Stimulated activated CD8-positive, alpha-beta memory T cell treated with anti-CD3 and anti-CD28 coated beads, Interleukin-15, amount 100 ng/mL, for 24 hours (primary cell): ENCODE data around the gene CPLANE2.
"Not testable (repeated sequence)": the region's sequence is repeated elsewhere in the genome, so short reads cannot be mapped to it uniquely, and the experiment has no call there.

ENCODE experiments used
- DNase-seq: peaks from one replicate; pipeline ENCODE4 v3.0.0-alpha.2; 2020; ENCODE audit warnings: low read depth

The CPLANE2 gene

GRCh38 chr1:16229976-16230740 lies 6.8 kb downstream of the CPLANE2 start:
- no peak for DNase-seq

DNA sequence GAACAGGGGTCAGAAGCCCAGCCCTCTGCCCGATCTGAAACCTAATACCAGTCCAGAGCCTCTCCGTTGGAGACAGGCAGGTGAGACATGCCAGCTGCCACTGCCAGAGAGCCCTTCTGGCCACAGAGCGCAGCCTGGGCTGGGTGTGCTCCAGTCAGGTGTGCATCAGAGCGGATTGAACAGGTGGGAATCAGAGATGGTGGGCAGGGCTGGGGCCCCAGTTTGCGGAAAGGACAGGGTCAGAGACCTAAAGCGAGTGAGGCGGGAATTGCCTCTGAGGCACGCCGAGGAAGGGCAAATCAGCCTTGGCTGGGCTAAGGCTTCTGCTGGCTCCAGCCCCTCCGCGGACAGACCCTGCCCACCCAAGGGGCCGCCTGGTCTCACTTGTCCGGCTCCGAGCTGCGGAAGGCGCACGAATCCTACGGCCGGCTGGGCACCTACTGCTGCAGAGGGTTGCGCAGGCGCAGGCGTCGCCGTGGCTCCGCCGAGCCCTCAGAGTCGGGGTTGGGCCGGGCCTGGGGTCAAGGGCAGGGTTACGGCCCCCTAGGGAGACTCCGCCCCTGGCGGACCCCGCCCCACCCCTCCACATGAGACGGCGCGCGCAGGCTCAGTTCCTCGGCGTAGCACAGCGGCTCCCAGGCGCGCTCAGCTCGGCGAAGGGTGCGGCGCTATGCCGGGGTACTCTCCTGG lies 10.3 kb downstream of the CPLANE2 start:
- DNase-seq = no peak

- no peak for DNase-seq
Measured at GRCh38 chr1:16226129-16226489, 10.9 kb downstream of the CPLANE2 start.

DNA sequence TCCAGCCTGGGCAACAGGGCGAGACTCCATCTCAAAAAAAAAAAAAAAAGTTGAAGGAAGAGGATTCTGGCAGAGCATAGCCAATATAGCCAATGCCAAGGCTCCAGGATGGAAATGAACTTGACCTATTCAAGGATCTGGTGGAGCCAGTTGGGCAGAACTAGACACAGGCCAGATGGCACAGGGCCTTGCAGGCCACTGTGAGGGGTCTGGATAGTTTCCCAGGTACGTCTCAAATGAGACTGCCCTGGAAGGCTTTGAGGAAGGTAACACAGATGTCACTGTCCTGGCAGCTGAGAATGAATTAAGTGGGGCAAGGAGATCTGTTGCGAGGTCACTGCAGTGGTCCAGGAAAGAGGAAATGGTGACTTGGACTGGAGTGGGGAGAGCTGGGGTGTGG lies 12.5 kb downstream of the CPLANE2 start:
- no peak for DNase-seq

GRCh38 chr1:16222716-16223115 lies 14.3 kb downstream of the CPLANE2 start:
- DNase-seq = not testable (repeated sequence)

GRCh38 chr1:16221499-16221898 lies 15.5 kb downstream of the CPLANE2 start:
- no peak for DNase-seq

GRCh38 chr1:16219968-16220500 lies 16.9 kb downstream of the CPLANE2 start:
- no peak for DNase-seq

- no peak for DNase-seq
Measured at GRCh38 chr1:16218674-16219071, 18.3 kb downstream of the CPLANE2 start.

DNA sequence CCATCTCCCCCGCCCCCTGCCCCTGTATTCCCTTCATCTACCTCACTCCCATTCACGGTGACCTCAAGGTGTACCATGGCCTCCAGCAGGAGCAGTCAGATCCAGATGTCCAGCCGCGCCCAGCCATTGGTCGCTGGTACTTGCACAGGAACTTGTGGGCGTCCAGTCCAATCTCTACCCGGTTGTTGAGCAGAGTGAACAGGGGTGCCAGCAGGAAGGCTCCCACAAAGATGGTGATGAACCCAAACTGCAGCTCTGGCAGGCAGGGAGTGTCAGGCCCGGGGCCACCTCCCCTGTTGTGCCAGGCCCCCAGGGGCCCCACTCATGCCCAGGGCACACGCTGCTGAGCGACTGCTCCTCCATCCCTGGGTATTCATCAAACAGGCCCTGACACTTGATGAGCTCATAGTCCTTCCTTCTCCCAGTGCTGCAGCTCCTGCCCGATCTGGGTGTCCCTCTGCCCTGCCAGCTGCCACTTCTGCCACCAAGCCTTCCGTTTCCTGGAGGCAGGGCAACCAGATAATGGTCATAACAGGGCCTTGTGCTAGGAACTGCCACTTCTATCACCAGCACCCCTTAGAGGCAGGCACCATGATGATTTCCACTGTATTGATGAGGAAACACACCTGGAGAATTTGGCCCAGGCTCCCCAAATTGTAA lies 18.8 kb downstream of the CPLANE2 start:
- DNase-seq = no peak

GRCh38 chr1:16217061-16217785 lies 19.8 kb downstream of the CPLANE2 start:
- peak; percentile 80 for DNase-seq

DNA sequence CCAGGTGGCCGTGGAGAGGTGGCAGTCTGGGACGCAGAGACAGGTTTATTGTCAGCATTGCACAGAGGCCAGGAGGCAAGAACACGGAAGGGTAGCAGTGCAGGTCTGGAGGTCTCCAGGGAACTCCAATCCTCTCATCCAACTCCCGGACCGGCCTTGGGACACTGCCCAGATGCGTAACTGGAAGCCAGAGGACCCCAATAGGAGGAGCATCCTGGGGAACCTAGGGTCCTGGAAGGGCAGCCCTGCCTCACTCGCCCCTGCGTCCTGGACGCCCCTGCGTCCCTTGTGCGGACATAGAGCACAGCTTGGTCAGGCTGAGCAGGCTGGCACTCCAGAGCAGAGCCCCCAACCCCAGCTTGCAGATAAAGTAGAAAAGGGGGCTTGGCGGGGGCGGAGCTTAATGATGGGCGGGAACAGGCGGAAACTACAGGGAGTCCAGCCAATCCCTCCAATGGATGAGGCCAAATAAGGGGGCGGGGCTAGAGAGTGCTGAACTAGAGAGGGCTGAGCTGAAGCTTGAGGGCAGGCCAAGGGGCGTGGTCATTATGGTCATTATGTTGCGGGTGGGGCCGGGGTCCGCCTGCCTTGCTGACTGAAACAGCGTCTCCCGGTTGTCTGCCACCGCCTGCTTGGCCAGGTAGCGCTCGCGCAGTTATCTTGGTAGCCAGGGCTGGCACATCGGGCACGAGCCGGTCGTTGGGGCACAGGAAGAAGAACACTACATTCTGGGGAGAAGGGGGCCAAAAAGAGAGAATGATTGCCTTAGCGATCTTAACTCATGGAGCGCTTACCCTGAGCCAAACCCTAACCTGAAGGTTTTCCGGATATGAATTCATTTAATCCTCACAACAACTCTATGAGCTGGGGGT lies 20.9 kb downstream of the CPLANE2 start:
- no peak for DNase-seq

DNA sequence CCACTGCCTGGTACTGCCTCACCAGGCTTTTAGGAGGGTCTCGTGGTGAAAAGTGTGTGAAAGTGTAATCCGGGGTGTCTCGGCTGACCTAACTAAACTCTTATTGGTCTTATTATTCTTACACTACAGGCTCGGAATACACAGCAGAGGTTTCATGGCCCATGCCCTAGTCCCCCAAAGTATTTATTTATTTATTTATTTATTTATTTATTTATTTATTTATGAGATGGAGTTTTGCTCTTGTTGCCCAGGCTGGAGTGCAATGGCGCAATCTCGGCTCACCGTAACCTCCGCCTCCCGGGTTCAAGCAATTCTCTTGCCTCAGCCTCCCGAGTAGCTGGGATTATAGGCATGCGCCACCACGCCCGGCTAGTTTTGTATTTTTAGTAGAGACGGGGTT lies 21.7 kb downstream of the CPLANE2 start:
- not testable (repeated sequence) for DNase-seq

DNA sequence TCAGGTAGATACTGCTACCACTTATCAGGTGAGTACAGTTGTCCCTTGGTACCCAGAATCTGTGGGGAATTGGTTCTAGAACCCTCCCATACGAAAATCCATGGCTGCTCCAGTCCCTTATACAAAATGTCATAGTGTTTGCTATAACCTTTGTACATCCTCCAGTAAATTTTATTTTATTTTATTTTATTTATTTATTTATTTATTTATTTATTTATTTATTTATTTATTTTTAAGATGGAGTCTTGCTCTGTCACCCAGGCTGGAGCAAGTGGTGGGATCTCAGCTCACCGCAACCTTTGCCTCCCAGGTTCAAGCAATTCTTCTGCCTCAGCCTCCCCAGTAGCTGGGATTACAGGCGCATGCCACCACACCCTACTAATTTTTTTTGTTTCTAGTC lies 23.4 kb downstream of the CPLANE2 start:
- DNase-seq = not testable (repeated sequence)

DNA sequence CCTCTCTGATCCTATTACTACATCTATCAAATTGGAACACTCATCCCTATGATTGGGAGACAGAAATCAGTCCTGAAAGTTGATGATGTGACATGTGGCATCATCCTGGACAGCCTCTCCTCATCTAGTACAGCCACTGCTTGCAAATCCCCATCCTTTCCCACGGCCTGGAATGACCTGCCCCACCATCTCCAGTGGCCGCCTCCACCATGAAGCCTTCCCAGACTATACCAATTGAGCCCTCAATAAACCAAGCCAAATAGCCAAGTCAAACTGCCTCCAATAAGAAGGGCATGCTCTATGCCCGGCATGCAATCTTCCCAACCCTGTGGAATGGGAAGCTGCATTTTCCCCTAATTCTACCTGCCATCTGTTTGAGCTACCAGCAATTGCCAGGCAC lies 24.0 kb downstream of the CPLANE2 start:
- DNase-seq = no peak

- DNase-seq = no peak
Measured at GRCh38 chr1:16212251-16212961, 24.6 kb downstream of the CPLANE2 start, which contains the start of gene ARHGEF19. ARHGEF19 (minus strand) TSS chr1:16212652; CDS start chr1:16209054, 3,598 bp downstream.

DNA sequence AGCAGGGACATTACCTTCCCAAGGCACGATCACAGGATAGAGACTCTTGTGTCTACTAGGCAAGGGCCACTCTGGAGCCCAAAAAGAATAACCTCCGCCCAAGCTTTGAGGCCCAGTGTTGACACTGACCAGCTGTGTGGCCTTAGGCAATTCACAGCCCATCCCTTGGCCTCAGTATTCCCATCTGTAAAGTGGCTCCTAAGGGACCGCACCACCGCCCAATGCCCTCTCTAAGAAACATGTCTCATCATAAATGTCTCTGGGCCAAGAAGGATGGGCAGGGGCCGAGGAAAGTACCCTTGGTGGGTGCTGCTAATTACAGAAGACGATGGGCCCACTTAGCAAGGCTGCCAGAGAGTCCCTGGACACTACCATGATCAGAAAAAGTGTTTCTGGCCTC lies 25.2 kb downstream of the CPLANE2 start:
- DNase-seq = no peak

GRCh38 chr1:16210581-16210980 lies 26.4 kb downstream of the CPLANE2 start:
- no peak for DNase-seq

GRCh38 chr1:16209847-16210407 lies 27.1 kb downstream of the CPLANE2 start:
- no peak for DNase-seq

DNA sequence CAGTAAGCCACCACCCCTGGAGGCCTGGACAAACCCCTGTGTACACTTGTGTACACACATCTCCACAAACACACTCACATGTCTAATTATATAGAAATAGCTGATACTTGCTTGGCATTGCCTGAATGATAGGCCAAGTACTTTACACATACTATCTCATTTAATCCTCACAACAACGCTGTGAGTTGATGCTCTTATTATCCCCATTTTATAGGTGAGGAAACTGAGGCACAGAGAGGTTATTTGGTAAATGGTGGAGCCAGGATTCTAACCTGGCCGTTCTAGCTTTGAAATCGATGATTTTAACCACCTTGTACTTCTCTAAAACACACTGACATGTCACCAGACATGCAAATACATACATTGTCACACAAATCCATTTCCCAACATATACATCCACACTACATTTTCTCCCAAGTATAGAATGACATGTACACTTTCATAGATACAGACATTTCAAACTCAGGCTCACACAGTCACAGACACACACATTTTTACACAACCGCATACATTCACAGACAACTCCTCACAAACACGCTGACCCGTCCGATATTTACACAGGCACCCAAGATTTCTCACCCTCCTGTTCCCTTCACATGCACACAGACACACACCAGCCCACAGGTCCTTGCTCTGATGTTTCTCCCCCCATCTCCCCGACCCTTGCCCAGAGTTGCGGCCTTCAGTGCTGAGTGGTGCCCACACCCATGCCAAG lies 27.7 kb downstream of the CPLANE2 start:
- DNase-seq = no peak
